ENCODE data around the gene PTPRZ1. TPM values are rescaled to one million over a fixed set of nuclear protein-coding genes. Genes with fewer than 3 reads are reported as not detected.

PTPRZ1 gene
- total and polyA plus RNA-seq, 12 donors, result 0.09 to 0.87 (median 0.36) TPM

- 72 to 74% methylated on average over 2 of the region's 2 CpGs for WGBS, 2 donors
- no peak overlapping the region for H3K27ac ChIP-seq
- no peaks in the 10 kb centered on the region for H3K36me3 ChIP-seq
- H3K9me3 ChIP-seq, result no peaks in the 10 kb centered on the region
- no peaks in the 10 kb centered on the region for H3K27me3 ChIP-seq
- no peak for TF ChIP-seq CTCF (IDR thresholded peaks at IDR 0.05)
- intact Hi-C loops (cut with DNase I), result no loop called here
- no peak for ATAC-seq
- no peak for DNase-seq
- no peaks in the 10 kb centered on the region for H3K4me1 ChIP-seq
- H3K4me3 ChIP-seq, result no peak overlapping the region
Measured at GRCh38 chr7:122013065-122013464, 140.1 kb downstream of the PTPRZ1 start.

GRCh38 chr7:122013630-122014029 is 140.7 kb downstream of the PTPRZ1 start:
- intact Hi-C loops (cut with DNase I), result no loop called here
- ATAC-seq (no peak), DNase-seq (no peak)
- WGBS, 2 donors, result 76 to 81% methylated on average over 3 of the region's 3 CpGs
- Histone ChIP-seq H3K4me1 (no peaks in the 10 kb centered on the region), H3K27ac (no peak overlapping the region), H3K4me3 (no peak overlapping the region), H3K36me3 (no peaks in the 10 kb centered on the region), H3K9me3 (no peaks in the 10 kb centered on the region), H3K27me3 (no peaks in the 10 kb centered on the region)
- TF ChIP-seq CTCF (IDR thresholded peaks at IDR 0.05), result no peak

- WGBS, 2 donors, result 87 to 100% methylated on average over 1 of the region's 1 CpG
- intact Hi-C loops (cut with DNase I), result no loop called here
- no peak for ATAC-seq
Measured at GRCh38 chr7:122014697-122015096, 141.7 kb downstream of the PTPRZ1 start.

GRCh38 chr7:122018032-122018431 is 145.1 kb downstream of the PTPRZ1 start:
- intact Hi-C loops (cut with DNase I), result no loop called here
- no peak overlapping the region for H3K4me3 ChIP-seq
- H3K4me1 ChIP-seq, result no peaks in the 10 kb centered on the region
- no peaks in the 10 kb centered on the region for H3K36me3 ChIP-seq
- no peak for ATAC-seq
- H3K27me3 ChIP-seq, result no peaks in the 10 kb centered on the region
- no peak for TF ChIP-seq CTCF (IDR thresholded peaks at IDR 0.05)
- WGBS, 2 donors, result 60 to 71% methylated on average over 1 of the region's 1 CpG
- DNase-seq, result no peak
- H3K27ac ChIP-seq, result no peak overlapping the region
- no peaks in the 10 kb centered on the region for H3K9me3 ChIP-seq

More at GRCh38 chr7:122014697-122015096, 141.7 kb downstream of the PTPRZ1 start:
- Histone ChIP-seq H3K36me3 (no peaks in the 10 kb centered on the region), H3K4me3 (no peak overlapping the region), H3K9me3 (no peaks in the 10 kb centered on the region), H3K27me3 (no peaks in the 10 kb centered on the region), H3K27ac (no peak overlapping the region), H3K4me1 (no peaks in the 10 kb centered on the region)
- DNase-seq, result no peak
- TF ChIP-seq CTCF (IDR thresholded peaks at IDR 0.05), result no peak

All from heart right ventricle (tissue), 16 donors.